ENCODE data around the gene SPEM3. TPM values are rescaled to one million over a fixed set of nuclear protein-coding genes. Genes with fewer than 3 reads are reported as not detected.

SPEM3 gene
- total and polyA plus RNA-seq, 10 donors, result not detected

DNA sequence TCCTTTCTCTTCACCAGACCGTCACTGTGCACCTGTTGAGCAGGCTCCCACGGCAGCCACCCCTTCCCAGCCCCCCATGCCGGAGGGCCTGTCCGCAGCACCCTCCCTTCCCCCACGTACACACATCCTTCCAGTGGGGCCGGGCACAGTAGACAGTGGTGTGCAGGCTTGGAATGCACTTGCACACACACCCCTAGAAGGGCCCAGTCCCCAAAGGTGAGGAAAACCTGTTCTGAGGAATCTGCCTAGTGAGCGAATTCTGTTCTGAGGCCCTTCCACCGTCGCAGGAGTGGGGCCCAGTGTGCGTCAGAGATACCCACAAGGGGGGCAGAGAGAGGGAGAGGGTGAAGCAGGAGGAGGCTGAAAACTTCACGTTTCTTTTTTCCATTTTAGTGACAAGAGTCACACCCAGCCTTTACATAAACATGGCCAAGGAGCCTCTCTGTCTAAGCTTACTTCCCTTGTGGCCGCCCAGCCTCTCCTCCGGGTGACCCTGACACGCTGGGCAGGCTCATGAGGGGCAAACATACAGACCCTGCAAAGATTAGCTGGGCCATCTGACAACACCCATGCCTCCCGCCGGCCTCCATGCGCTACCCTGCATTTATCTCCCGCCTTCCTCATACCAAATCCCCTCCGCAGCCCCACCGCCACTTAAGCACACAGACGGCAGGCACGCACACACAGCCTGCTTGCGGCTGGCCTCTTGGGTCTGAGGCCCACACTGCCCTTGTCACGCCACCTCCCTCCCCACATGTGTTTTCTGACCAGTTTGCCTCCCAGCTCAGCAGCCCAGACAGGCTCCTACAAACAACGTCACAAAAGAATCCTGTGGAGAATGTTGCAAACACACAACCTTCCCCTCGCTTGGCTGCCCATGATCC lies 49.0 kb downstream of the SPEM3 start:
- no peaks in the 10 kb centered on the region for H3K27me3 ChIP-seq (replicated peaks in 1 of 7)
- H3K9me3 ChIP-seq, result no peaks in the 10 kb centered on the region
- H3K27ac ChIP-seq, result peak overlapping the region; percentile 98 to 100 (median 99)
- WGBS, 5 donors, result 32 to 40% (median 33%) methylated on average over 23 to 26 of the region's 26 CpGs
- DNase-seq, result peak; percentile 81
- TF ChIP-seq POLR2AphosphoS5 (IDR thresholded peaks at IDR 0.05) (peak; percentile 48 to 74 (median 71)), POLR2A (IDR thresholded peaks at IDR 0.05) (no peak)
- TF ChIP-seq, protein P1, sequence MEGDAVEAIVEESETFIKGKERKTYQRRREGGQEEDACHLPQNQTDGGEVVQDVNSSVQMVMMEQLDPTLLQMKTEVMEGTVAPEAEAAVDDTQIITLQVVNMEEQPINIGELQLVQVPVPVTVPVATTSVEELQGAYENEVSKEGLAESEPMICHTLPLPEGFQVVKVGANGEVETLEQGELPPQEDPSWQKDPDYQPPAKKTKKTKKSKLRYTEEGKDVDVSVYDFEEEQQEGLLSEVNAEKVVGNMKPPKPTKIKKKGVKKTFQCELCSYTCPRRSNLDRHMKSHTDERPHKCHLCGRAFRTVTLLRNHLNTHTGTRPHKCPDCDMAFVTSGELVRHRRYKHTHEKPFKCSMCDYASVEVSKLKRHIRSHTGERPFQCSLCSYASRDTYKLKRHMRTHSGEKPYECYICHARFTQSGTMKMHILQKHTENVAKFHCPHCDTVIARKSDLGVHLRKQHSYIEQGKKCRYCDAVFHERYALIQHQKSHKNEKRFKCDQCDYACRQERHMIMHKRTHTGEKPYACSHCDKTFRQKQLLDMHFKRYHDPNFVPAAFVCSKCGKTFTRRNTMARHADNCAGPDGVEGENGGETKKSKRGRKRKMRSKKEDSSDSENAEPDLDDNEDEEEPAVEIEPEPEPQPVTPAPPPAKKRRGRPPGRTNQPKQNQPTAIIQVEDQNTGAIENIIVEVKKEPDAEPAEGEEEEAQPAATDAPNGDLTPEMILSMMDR (IDR thresholded peaks at IDR 0.05 in 8 of 11, conservative IDR thresholded peaks at IDR 0.05 in 3 of 11), result no peak
- H3K4me1 ChIP-seq, result peaks cover 32 to 95% (median 66%) of the 10 kb centered on the region in 6 donors
- intact Hi-C loops (cut with DNase I; ENCODE audit: low total_unique reads), result no loop called here
- H3K36me3 ChIP-seq, result peaks cover 0 to 7% (median 0%) of the 10 kb centered on the region in 6 donors
- peak overlapping the region in 7 of 8 donors; percentile 66 to 94 (median 83) for H3K4me3 ChIP-seq

DNA sequence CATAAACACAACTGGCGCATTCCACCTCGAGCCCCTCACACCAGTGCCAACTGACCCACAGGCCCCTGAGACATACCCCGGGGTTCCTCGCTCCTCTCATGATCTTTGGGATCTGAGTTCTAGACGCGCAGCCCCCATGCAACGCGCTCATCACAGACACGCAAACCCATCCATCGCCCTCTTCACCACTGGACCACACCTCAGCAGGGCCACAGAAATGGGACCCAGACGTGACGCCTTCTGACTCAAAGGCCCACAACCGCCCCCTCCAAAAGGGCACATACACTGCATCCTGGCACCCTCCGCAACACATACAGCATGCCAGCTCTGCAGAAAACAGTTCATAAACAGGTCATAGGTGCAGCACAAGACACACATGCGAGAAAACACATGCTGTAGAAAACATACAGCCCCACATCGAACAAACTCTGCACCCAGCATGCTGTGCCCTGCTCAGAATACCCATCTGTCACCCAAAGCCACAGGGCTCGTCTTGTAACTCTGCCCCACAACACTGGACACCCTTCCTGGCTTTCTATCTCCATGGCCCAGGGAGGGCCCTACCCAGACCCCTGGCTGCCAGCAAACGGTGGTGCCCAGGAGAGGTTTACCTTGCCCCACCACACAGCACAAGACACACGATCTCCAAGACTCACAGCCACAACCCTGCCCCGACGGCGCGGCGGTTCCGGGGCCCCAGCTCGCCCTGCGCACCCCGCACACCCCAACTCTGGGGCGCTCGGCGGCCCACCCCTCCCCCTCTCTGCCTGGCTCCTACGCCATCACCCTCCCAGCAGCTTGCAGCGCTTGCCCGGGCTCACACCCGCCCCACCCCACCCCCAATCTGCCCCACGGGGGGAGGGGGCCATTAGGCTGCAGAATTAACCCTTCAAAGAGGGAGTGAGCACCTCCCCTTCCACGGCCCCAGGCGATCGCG lies 49.9 kb downstream of the SPEM3 start:
- WGBS, 5 donors, result 22 to 43% (median 27%) methylated on average over 24 to 40 of the region's 40 CpGs
- Histone ChIP-seq H3K4me1 (peaks cover 31 to 94% (median 71%) of the 10 kb centered on the region in 6 donors), H3K36me3 (peaks cover 0 to 7% (median 0%) of the 10 kb centered on the region in 6 donors), H3K9me3 (no peaks in the 10 kb centered on the region), H3K27ac (peak overlapping the region; percentile 98 to 100 (median 99)), H3K27me3 (replicated peaks in 1 of 7) (no peaks in the 10 kb centered on the region), H3K4me3 (peak overlapping the region; percentile 66 to 94 (median 83))
- peak; percentile 91 for DNase-seq
- TF ChIP-seq POLR2AphosphoS5 (IDR thresholded peaks at IDR 0.05) (peak in 1 of 3 donors; percentile 73), POLR2A (IDR thresholded peaks at IDR 0.05) (no peak)
- TF ChIP-seq, protein P1 (IDR thresholded peaks at IDR 0.05 in 8 of 11, conservative IDR thresholded peaks at IDR 0.05 in 3 of 11), result peak in 2 of 11 experiments; percentile 6 to 14
- intact Hi-C loops (cut with DNase I; ENCODE audit: low total_unique reads), result no loop called here

DNA sequence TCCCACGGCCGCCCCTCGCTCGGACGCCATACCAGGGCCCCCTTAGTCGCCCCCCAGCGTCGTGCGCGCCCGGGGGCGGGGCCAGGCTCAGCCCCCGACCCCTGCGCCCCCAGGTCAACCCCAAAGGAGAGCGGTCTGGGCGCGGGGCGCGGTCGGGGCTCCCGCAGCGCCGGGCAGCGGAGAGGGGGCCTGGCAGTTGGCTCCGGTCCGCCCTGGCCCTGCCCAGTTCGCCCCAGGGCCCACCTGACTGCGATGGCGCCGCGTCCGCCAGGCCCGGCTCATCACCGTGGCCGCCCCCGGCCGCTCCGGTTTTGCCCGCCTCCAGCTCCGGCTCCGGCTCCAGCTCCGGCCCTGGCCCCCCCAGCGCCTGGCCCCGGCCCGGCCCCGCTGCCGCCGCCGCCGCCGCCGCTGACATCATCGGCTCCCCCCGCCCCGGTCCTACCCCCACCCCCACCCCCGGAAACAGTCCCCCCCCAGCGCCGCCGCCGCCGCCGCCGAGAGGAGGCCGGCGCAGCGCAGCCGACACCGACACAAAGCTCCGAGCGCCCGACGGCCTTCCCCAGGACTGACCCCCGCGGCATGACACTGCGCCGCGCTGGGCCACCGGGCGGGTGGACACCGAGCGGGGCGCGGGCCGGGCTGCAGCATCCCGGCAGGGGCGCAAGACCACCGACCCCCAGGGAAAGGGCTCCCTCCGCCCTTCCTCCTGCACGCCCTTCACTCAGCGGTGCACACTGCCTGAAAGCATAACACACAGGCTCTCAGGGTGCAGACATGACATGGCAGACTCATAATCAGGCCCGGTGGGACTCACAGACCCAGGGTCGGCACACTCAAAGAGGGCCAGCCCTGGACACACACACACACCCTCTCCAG lies 50.8 kb downstream of the SPEM3 start, which contains the start of gene ZBTB4:
Gene ZBTB4 (minus strand): TSS at position 419 of the 876 bp plus-strand sequence. CDS start 12,830 bp downstream, outside the sequence.
- Histone ChIP-seq H3K9me3 (no peaks in the 10 kb centered on the region), H3K4me3 (peak within 1 kb of the TSS; percentile 66 to 94 (median 83)), H3K27ac (peak within 1 kb of the TSS; percentile 98 to 100 (median 99)), H3K36me3 (peaks cover 0 to 4% (median 0%) of the 10 kb centered on the region in 6 donors), H3K4me1 (peaks cover 28 to 86% (median 69%) of the 10 kb centered on the region in 6 donors), H3K27me3 (replicated peaks in 1 of 7) (no peaks in the 10 kb centered on the region)
- DNase-seq, result peak; percentile 93
- 0 to 1% (median 0%) methylated on average over 3 to 92 of the region's 92 CpGs for WGBS, 5 donors
- TF ChIP-seq, protein P1 (IDR thresholded peaks at IDR 0.05 in 8 of 11, conservative IDR thresholded peaks at IDR 0.05 in 3 of 11), result no peak
- TF ChIP-seq POLR2A (IDR thresholded peaks at IDR 0.05) (no peak), POLR2AphosphoS5 (IDR thresholded peaks at IDR 0.05) (peak; percentile 79 to 88 (median 88))
- intact Hi-C loops (cut with DNase I; ENCODE audit: low total_unique reads), result no loop called here

Measured in spleen (tissue), 11 donors.